Testis (tissue), 2 donors: ENCODE results near the gene TSSK2.

ENCODE experiments used
- POLR2A ChIP-seq: fragments of 450-650 bp; IDR thresholded peaks from one replicate; pipeline ENCODE4 v1.6.1; 2017; ENCODE audit warnings: antibody characterized with exemption, mild to moderate bottlenecking, moderate library complexity
- TF ChIP-seq, protein P1 (sequence below), 3 experiments: fragments of 450-650 bp in 2 of 3; fragments of 200-600 bp in 1 of 3; sonication (generic) in 1 of 3; IDR thresholded peaks; one replicate each; pipeline ENCODE4 v1.5.1; 2016 to 2019; ENCODE audit warnings: antibody characterized with exemption in 3 of 3, mild to moderate bottlenecking in 2 of 3, moderate library complexity in 1 of 3

DNA sequence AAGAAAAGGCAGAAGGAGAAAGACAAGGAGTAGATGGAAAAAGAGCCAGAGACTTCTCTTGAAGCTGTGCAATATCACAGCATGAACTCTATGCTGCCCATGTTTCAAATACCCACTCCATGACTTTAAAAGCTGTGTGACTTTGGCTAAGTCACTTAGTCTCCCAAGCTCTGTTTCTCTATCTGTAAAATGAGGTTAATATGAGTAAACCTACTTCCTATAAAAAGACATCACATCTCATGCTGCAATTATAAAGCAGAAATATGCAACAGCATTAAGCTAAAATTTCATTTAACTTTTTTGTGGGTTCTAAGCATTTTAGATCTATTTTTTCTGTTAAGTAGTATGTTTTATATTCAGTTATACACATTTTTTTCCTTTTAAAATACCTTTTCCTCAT, 20.5 kb upstream of the TSSK2 start:
- TF ChIP-seq, protein P1, sequence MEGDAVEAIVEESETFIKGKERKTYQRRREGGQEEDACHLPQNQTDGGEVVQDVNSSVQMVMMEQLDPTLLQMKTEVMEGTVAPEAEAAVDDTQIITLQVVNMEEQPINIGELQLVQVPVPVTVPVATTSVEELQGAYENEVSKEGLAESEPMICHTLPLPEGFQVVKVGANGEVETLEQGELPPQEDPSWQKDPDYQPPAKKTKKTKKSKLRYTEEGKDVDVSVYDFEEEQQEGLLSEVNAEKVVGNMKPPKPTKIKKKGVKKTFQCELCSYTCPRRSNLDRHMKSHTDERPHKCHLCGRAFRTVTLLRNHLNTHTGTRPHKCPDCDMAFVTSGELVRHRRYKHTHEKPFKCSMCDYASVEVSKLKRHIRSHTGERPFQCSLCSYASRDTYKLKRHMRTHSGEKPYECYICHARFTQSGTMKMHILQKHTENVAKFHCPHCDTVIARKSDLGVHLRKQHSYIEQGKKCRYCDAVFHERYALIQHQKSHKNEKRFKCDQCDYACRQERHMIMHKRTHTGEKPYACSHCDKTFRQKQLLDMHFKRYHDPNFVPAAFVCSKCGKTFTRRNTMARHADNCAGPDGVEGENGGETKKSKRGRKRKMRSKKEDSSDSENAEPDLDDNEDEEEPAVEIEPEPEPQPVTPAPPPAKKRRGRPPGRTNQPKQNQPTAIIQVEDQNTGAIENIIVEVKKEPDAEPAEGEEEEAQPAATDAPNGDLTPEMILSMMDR (IDR thresholded peaks at IDR 0.05): no peak
- no peak for TF ChIP-seq POLR2A
